HEK293 (cell line): ENCODE measurements around the gene ALS2CL.

Experiments
- CTCF ChIP-seq: fragments of 450-650 bp; formaldehyde crosslinking; IDR thresholded peaks from 2 replicates; pipeline ENCODE4 v1.5.1; 2016; ENCODE audit warnings: missing biosample characterization, missing genetic modification characterization
- PRDM4 ChIP-seq: fragments of 450-650 bp; formaldehyde crosslinking; IDR thresholded peaks from 2 replicates; pipeline ENCODE4 v1.5.1; 2017; ENCODE audit warnings: missing biosample characterization, missing genetic modification characterization
- SETDB1 ChIP-seq: IDR thresholded peaks from one replicate; pipeline ENCODE4 v1.6.1; 2017; ENCODE audit warnings: mild to moderate bottlenecking, low read length, moderate library complexity, mixed read lengths; ENCODE audit not compliant: insufficient read length
- YY1 ChIP-seq: fragments of 450-650 bp; formaldehyde crosslinking; IDR thresholded peaks from 2 replicates; pipeline ENCODE4 v1.5.1; 2018; ENCODE audit warnings: missing biosample characterization, missing genetic modification characterization
- ZBTB44 ChIP-seq: fragments of 450-650 bp; IDR thresholded peaks from 2 replicates; pipeline ENCODE4 v1.5.1; 2018; ENCODE audit warnings: missing biosample characterization, mild to moderate bottlenecking, missing genetic modification characterization
- ZFP3 ChIP-seq: fragments of 450-650 bp; formaldehyde crosslinking; IDR thresholded peaks from 2 replicates; pipeline ENCODE4 v1.5.1; 2016; ENCODE audit warnings: low read depth, missing biosample characterization, missing genetic modification characterization
- ZNF10 ChIP-seq: fragments of 450-650 bp; formaldehyde crosslinking; IDR thresholded peaks from 2 replicates; pipeline ENCODE4 v1.5.1; 2017; ENCODE audit warnings: missing biosample characterization, missing genetic modification characterization
- ZNF274 ChIP-seq, 2 experiments: fragments of 200-500 bp in 1 of 2; fragments of 450-650 bp in 1 of 2; sonication (Bioruptor generic) in 1 of 2; formaldehyde crosslinking in 1 of 2; IDR thresholded peaks; 2 replicates each; pipeline versions ENCODE4 v1.5.1 to v1.6.1; 2014 to 2016; ENCODE audit warnings: borderline replicate concordance in 1 of 2, inconsistent platforms in 1 of 2, low read length in 1 of 2, missing biosample characterization in 1 of 2, missing genetic modification characterization in 1 of 2
- ZNF639 ChIP-seq: fragments of 450-650 bp; formaldehyde crosslinking; IDR thresholded peaks from 2 replicates; pipeline ENCODE4 v1.5.1; 2016; ENCODE audit warnings: missing biosample characterization, missing genetic modification characterization

GRCh38 chr3:46640927-46641326 lies 52.6 kb downstream of the ALS2CL start:
- TF ChIP-seq ZBTB44 (no peak), SETDB1 (no peak), ZNF274 (IDR thresholded peaks at IDR 0.05; ENCODE audit: low read length) (no peak), ZNF274 (tag by site-specific recombination; IDR thresholded peaks at IDR 0.05; ENCODE audit: borderline replicate concordance) (no peak), YY1 (tag by site-specific recombination) (no peak), CTCF (tag by site-specific recombination) (no peak), PRDM4 (no peak), ZNF639 (tag by site-specific recombination) (no peak), ZFP3 (no peak), ZNF10 (tag by site-specific recombination) (no peak)
